ENCODE data around the gene IGSF9.

The IGSF9 gene

GRCh38 chr1:159928491-159929050, 16.8 kb downstream of the IGSF9 start:
- TF ChIP-seq GATA2 (IDR thresholded peaks at IDR 0.05; ENCODE audit: low read depth, low read length) (no peak), GATA3 (IDR thresholded peaks at IDR 0.05; ENCODE audit: low read depth, low read length) (no peak)

GRCh38 chr1:159927849-159928431, 17.5 kb downstream of the IGSF9 start:
- TF ChIP-seq GATA2 (IDR thresholded peaks at IDR 0.05; ENCODE audit: low read depth, low read length) (no peak), GATA3 (IDR thresholded peaks at IDR 0.05; ENCODE audit: low read depth, low read length) (no peak)

GRCh38 chr1:159927211-159927848, 18.1 kb downstream of the IGSF9 start:
- TF ChIP-seq GATA2 (IDR thresholded peaks at IDR 0.05; ENCODE audit: low read depth, low read length), result no peak
- no peak for TF ChIP-seq GATA3 (IDR thresholded peaks at IDR 0.05; ENCODE audit: low read depth, low read length)

GRCh38 chr1:159925719-159926078, 19.7 kb downstream of the IGSF9 start:
- TF ChIP-seq GATA3 (IDR thresholded peaks at IDR 0.05; ENCODE audit: low read depth, low read length) (no peak), GATA2 (IDR thresholded peaks at IDR 0.05; ENCODE audit: low read depth, low read length) (no peak)

- no peak for TF ChIP-seq GATA3 (IDR thresholded peaks at IDR 0.05; ENCODE audit: low read depth, low read length)
- TF ChIP-seq GATA2 (IDR thresholded peaks at IDR 0.05; ENCODE audit: low read depth, low read length), result no peak
Measured at GRCh38 chr1:159924791-159925718, 20.4 kb downstream of the IGSF9 start, which contains the start of gene TAGLN2. Gene TAGLN2 (minus strand): TSS chr1:159925507. CDS start chr1:159920509, 4,998 bp downstream.

- TF ChIP-seq GATA2 (IDR thresholded peaks at IDR 0.05; ENCODE audit: low read depth, low read length) (no peak), GATA3 (IDR thresholded peaks at IDR 0.05; ENCODE audit: low read depth, low read length) (no peak)
Measured at GRCh38 chr1:159924025-159924790, 21.2 kb downstream of the IGSF9 start.

- no peak for TF ChIP-seq GATA3 (IDR thresholded peaks at IDR 0.05; ENCODE audit: low read depth, low read length)
- no peak for TF ChIP-seq GATA2 (IDR thresholded peaks at IDR 0.05; ENCODE audit: low read depth, low read length)
Measured at GRCh38 chr1:159923203-159924024, 22.0 kb downstream of the IGSF9 start.

- TF ChIP-seq GATA3 (IDR thresholded peaks at IDR 0.05; ENCODE audit: low read depth, low read length), result no peak
Measured at GRCh38 chr1:159922511-159923202, 22.8 kb downstream of the IGSF9 start.

GRCh38 chr1:159921700-159922504, 23.5 kb downstream of the IGSF9 start:
- TF ChIP-seq GATA3 (IDR thresholded peaks at IDR 0.05; ENCODE audit: low read depth, low read length) (no peak), GATA2 (IDR thresholded peaks at IDR 0.05; ENCODE audit: low read depth, low read length) (peak; percentile 51; the same call in 1 of the 2 replicates)

GRCh38 chr1:159921251-159921650, 24.2 kb downstream of the IGSF9 start:
- no peak for TF ChIP-seq GATA2 (IDR thresholded peaks at IDR 0.05; ENCODE audit: low read depth, low read length)
- TF ChIP-seq GATA3 (IDR thresholded peaks at IDR 0.05; ENCODE audit: low read depth, low read length), result no peak

- no peak for TF ChIP-seq GATA3 (IDR thresholded peaks at IDR 0.05; ENCODE audit: low read depth, low read length)
Measured at GRCh38 chr1:159920651-159921050, 24.8 kb downstream of the IGSF9 start.

- TF ChIP-seq GATA3 (IDR thresholded peaks at IDR 0.05; ENCODE audit: low read depth, low read length) (no peak), GATA2 (IDR thresholded peaks at IDR 0.05; ENCODE audit: low read depth, low read length) (no peak)
Measured at GRCh38 chr1:159920202-159920601, 25.2 kb downstream of the IGSF9 start.

Measured in SH-SY5Y (cell line).